ENCODE measurements around the gene MFF.
A peak's percentile ranks its signal among the peaks of the same experiment; 100 is the strongest.

Gene MFF

GRCh38 chr2:227313310-227313709 is 11.7 kb upstream of the MFF start:
- in situ Hi-C loops (cut with MboI; ENCODE audit: low sequenced_read_pairs), result no loop called here
- H3K4me3 ChIP-seq, result no peak overlapping the region
- peaks cover 45% of the 10 kb centered on the region for H3K4me1 ChIP-seq
- no peaks in the 10 kb centered on the region for H3K27me3 ChIP-seq (ENCODE audit: low read depth)
- DNase-seq (ENCODE audit: low spot score in 2 of 2), result no peak
- H3K9me3 ChIP-seq, result no peaks in the 10 kb centered on the region; the same call in 1 of the 2 replicates
- no peaks in the 10 kb centered on the region for H3K36me3 ChIP-seq (replicated peaks)

- Histone ChIP-seq H3K9me3 (peaks cover 5% of the 10 kb centered on the region), H3K27me3 (ENCODE audit: low read depth) (no peaks in the 10 kb centered on the region), H3K4me3 (no peak overlapping the region), H3K36me3 (replicated peaks) (no peaks in the 10 kb centered on the region), H3K4me1 (peaks cover 7% of the 10 kb centered on the region)
- in situ Hi-C loops (cut with MboI; ENCODE audit: low sequenced_read_pairs), result no loop called here
- DNase-seq (ENCODE audit: low spot score in 2 of 2), result no peak
These were observed 7.2 kb upstream of the MFF start for GRCh38 chr2:227317834-227318233.

GRCh38 chr2:227320305-227321094 is 4.6 kb upstream of the MFF start:
- Histone ChIP-seq H3K27me3 (ENCODE audit: low read depth) (no peaks in the 10 kb centered on the region), H3K9me3 (peaks cover 7% of the 10 kb centered on the region), H3K4me1 (peaks cover 14% of the 10 kb centered on the region), H3K4me3 (no peak overlapping the region), H3K36me3 (replicated peaks) (no peaks in the 10 kb centered on the region)
- DNase-seq (ENCODE audit: low spot score in 2 of 2), result no peak
- in situ Hi-C loops (cut with MboI; ENCODE audit: low sequenced_read_pairs), result no loop called here

- Histone ChIP-seq H3K9me3 (peaks cover 7% of the 10 kb centered on the region), H3K27me3 (ENCODE audit: low read depth) (no peaks in the 10 kb centered on the region), H3K4me3 (no peak overlapping the region), H3K4me1 (peaks cover 19% of the 10 kb centered on the region), H3K36me3 (replicated peaks) (no peaks in the 10 kb centered on the region)
- DNase-seq (ENCODE audit: low spot score in 2 of 2), result no peak
- in situ Hi-C loops (cut with MboI; ENCODE audit: low sequenced_read_pairs), result no loop called here
These were observed 2.4 kb upstream of the MFF start for GRCh38 chr2:227322530-227323205.

- Histone ChIP-seq H3K4me3 (no peak overlapping the region), H3K4me1 (peaks cover 29% of the 10 kb centered on the region), H3K27me3 (ENCODE audit: low read depth) (no peaks in the 10 kb centered on the region), H3K36me3 (replicated peaks) (no peaks in the 10 kb centered on the region), H3K9me3 (peaks cover 7% of the 10 kb centered on the region; the same call in 1 of the 2 replicates)
- peak in 1 of 2 experiments; percentile 69 for DNase-seq (ENCODE audit: low spot score in 2 of 2)
- in situ Hi-C loops (cut with MboI; ENCODE audit: low sequenced_read_pairs), result no loop called here
These were observed 1.2 kb upstream of the MFF start for GRCh38 chr2:227323818-227324217.

GRCh38 chr2:227324642-227324994 is 433 bp upstream of the MFF start:
- in situ Hi-C loops (cut with MboI; ENCODE audit: low sequenced_read_pairs), result no loop called here
- peak; percentile 41 to 69 for DNase-seq (ENCODE audit: low spot score in 2 of 2)
- Histone ChIP-seq H3K36me3 (replicated peaks) (no peaks in the 10 kb centered on the region), H3K9me3 (peaks cover 7% of the 10 kb centered on the region; the same call in 1 of the 2 replicates), H3K4me3 (peak overlapping the region; percentile 73), H3K27me3 (ENCODE audit: low read depth) (no peaks in the 10 kb centered on the region), H3K4me1 (peaks cover 37% of the 10 kb centered on the region)

- in situ Hi-C loops (cut with MboI; ENCODE audit: low sequenced_read_pairs), result no loop called here
- DNase-seq (ENCODE audit: low spot score in 2 of 2), result peak; percentile 59 to 61
These were observed 766 bp downstream of the MFF start for GRCh38 chr2:227325839-227326195.

GRCh38 chr2:227326783-227327182 is 1.7 kb downstream of the MFF start:
- DNase-seq (ENCODE audit: low spot score in 2 of 2), result no peak
- Histone ChIP-seq H3K27me3 (ENCODE audit: low read depth) (no peaks in the 10 kb centered on the region), H3K9me3 (peaks cover 7% of the 10 kb centered on the region; the same call in 1 of the 2 replicates), H3K4me1 (peaks cover 43% of the 10 kb centered on the region), H3K36me3 (replicated peaks) (peaks cover 12% of the 10 kb centered on the region), H3K4me3 (peak overlapping the region; percentile 73)
- in situ Hi-C loops (cut with MboI; ENCODE audit: low sequenced_read_pairs), result no loop called here

More at GRCh38 chr2:227325839-227326195, 766 bp downstream of the MFF start:
- Histone ChIP-seq H3K4me3 (peak overlapping the region; percentile 73), H3K27me3 (ENCODE audit: low read depth) (no peaks in the 10 kb centered on the region), H3K4me1 (peaks cover 43% of the 10 kb centered on the region), H3K36me3 (replicated peaks) (peaks cover 4% of the 10 kb centered on the region), H3K9me3 (peaks cover 7% of the 10 kb centered on the region; the same call in 1 of the 2 replicates)

GRCh38 chr2:227335713-227336112 is 10.7 kb downstream of the MFF start:
- in situ Hi-C loops (cut with MboI; ENCODE audit: low sequenced_read_pairs), result no loop called here
- H3K36me3 ChIP-seq (replicated peaks), result peaks cover 62% of the 10 kb centered on the region
- no peaks in the 10 kb centered on the region for H3K9me3 ChIP-seq
- no peaks in the 10 kb centered on the region; the same call in 1 of the 2 replicates for H3K4me1 ChIP-seq
- H3K4me3 ChIP-seq, result no peak overlapping the region
- no peaks in the 10 kb centered on the region for H3K27me3 ChIP-seq (ENCODE audit: low read depth)
- no peak for DNase-seq (ENCODE audit: low spot score in 2 of 2)

GRCh38 chr2:227337442-227337841 is 12.4 kb downstream of the MFF start:
- Histone ChIP-seq H3K27me3 (ENCODE audit: low read depth) (no peaks in the 10 kb centered on the region), H3K4me3 (no peak overlapping the region), H3K36me3 (replicated peaks) (peaks cover 54% of the 10 kb centered on the region), H3K4me1 (peaks cover 17% of the 10 kb centered on the region), H3K9me3 (no peaks in the 10 kb centered on the region)
- in situ Hi-C loops (cut with MboI; ENCODE audit: low sequenced_read_pairs), result no loop called here
- no peak for DNase-seq (ENCODE audit: low spot score in 2 of 2)

GRCh38 chr2:227339098-227339599 is 14.1 kb downstream of the MFF start:
- in situ Hi-C loops (cut with MboI; ENCODE audit: low sequenced_read_pairs), result no loop called here
- H3K4me3 ChIP-seq, result no peak overlapping the region
- no peaks in the 10 kb centered on the region for H3K9me3 ChIP-seq
- H3K4me1 ChIP-seq, result peaks cover 19% of the 10 kb centered on the region
- no peak for DNase-seq (ENCODE audit: low spot score in 2 of 2)
- H3K27me3 ChIP-seq (ENCODE audit: low read depth), result no peaks in the 10 kb centered on the region
- H3K36me3 ChIP-seq (replicated peaks), result peaks cover 48% of the 10 kb centered on the region

- no peak for DNase-seq (ENCODE audit: low spot score in 2 of 2)
- H3K36me3 ChIP-seq (replicated peaks), result peaks cover 42% of the 10 kb centered on the region
- H3K4me1 ChIP-seq, result peaks cover 19% of the 10 kb centered on the region
- no peaks in the 10 kb centered on the region for H3K27me3 ChIP-seq (ENCODE audit: low read depth)
- in situ Hi-C loops (cut with MboI; ENCODE audit: low sequenced_read_pairs), result no loop called here
- H3K4me3 ChIP-seq, result no peak overlapping the region
- no peaks in the 10 kb centered on the region for H3K9me3 ChIP-seq
These were observed 15.1 kb downstream of the MFF start for GRCh38 chr2:227340106-227340505.

GRCh38 chr2:227341553-227341952 is 16.5 kb downstream of the MFF start:
- DNase-seq (ENCODE audit: low spot score in 2 of 2), result no peak
- Histone ChIP-seq H3K36me3 (replicated peaks) (peaks cover 39% of the 10 kb centered on the region), H3K4me1 (peaks cover 21% of the 10 kb centered on the region), H3K9me3 (no peaks in the 10 kb centered on the region), H3K4me3 (no peak overlapping the region), H3K27me3 (ENCODE audit: low read depth) (no peaks in the 10 kb centered on the region)
- in situ Hi-C loops (cut with MboI; ENCODE audit: low sequenced_read_pairs), result no loop called here

GRCh38 chr2:227344231-227344630 is 19.2 kb downstream of the MFF start:
- H3K36me3 ChIP-seq (replicated peaks), result peaks cover 52% of the 10 kb centered on the region
- H3K27me3 ChIP-seq (ENCODE audit: low read depth), result no peaks in the 10 kb centered on the region
- H3K4me1 ChIP-seq, result peaks cover 34% of the 10 kb centered on the region
- H3K4me3 ChIP-seq, result no peak overlapping the region
- no peaks in the 10 kb centered on the region for H3K9me3 ChIP-seq
- no peak for DNase-seq (ENCODE audit: low spot score in 2 of 2)
- in situ Hi-C loops (cut with MboI; ENCODE audit: low sequenced_read_pairs), result no loop called here

Measured in HAP-1 (cell line).